GDM1 (cell line): ENCODE measurements around the gene NXPH4.

Experiments used
- DNase-seq: peaks from one replicate; lab custom pipeline; 2025; lab: John Stamatoyannopoulos, UW

Gene NXPH4

DNA sequence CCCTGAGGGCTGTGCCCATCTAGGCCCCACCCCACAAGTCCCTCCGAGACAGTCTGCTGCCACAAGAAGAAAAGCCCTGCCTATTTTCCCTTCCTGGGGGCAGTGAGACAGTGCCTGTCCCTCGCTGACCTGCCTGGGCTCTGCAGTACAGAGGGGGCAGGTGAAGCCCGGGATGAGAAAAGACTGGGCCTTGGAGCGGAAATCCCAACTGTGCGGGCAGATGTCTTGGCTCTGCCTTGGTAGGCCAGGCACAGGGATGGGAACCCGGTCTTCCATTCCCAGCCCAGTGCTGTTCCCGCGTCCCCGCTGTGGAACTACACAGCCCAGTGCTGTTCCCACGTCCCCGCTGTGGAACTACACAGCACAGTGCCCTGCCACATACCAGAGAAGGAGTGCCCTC, 12.8 kb upstream of the NXPH4 start:
- DNase-seq: no peak

DNA sequence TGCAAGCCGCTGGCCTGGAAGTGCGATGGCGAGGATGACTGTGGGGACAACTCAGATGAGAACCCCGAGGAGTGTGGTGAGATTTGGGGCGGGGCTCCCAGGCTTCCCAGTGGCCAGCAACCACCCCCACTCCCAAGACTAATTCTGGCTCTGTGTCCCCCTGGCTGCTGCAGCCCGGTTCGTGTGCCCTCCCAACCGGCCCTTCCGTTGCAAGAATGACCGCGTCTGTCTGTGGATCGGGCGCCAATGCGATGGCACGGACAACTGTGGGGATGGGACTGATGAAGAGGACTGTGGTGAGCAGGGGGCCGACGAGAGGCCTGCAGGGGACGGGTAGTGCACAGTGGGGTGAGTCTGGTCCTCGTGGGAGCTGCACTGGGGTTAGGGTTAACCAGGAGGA, 12.1 kb upstream of the NXPH4 start:
- no peak for DNase-seq

GRCh38 chr12:57205186-57205585, 11.4 kb upstream of the NXPH4 start:
- no peak for DNase-seq

DNA sequence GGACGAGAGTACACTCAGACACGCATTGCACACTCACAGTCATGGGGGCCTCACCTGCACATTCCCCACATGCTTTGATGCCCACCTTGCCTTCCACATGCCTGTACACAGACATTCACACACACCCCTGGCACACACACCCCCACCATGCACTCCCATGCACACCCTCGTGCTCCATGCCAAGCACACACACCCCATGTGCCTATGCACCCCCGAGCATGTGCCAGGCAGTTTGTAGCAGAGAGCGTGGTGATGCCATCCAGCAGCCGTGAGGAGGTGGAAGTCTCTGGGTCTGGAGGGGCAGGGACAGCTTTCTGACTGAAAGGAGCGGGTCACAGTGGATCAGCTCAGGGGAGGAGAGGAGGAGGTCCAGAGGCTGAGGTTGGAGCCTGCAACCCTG, 10.7 kb upstream of the NXPH4 start:
- no peak for DNase-seq

DNA sequence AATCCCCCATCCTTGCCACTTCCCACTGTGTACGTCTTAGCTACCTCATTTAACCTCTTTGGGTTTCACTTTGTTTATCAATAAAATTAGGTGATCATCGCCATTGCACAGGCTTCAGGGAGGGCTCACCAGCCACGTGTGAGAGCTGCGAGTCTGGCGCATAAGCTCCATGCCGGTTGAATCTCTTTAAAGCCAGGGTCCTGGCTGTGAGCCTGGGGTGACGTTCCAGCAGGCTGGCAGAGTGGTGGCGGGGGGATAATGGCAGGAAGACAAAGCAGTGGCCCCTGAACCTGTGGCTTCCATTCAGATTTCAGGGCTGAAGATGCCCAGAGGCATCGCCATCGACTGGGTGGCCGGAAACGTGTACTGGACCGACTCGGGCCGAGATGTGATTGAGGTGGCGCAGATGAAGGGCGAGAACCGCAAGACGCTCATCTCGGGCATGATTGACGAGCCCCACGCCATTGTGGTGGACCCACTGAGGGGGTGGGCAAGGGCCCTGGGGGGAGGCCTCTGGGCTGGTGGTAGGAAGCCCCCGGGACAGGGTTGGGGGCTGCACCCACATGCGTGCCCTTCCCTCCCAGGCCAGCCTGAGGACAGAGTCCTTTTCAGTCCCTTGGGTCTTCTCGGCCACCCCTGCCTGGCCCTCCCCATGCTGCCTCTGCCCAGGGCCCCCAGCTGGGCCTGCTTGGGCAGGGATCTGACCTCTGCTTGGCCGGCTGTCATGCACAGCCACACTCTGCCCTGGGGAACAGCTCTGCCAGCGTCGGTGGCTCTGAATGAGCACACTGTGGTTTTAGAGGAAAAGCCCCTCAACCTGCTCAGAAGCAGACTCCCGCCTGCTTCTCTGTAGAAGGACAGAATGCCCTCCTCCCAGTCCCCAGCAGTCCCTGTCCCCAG, 8.6 kb upstream of the NXPH4 start:
- DNase-seq: no peak

DNA sequence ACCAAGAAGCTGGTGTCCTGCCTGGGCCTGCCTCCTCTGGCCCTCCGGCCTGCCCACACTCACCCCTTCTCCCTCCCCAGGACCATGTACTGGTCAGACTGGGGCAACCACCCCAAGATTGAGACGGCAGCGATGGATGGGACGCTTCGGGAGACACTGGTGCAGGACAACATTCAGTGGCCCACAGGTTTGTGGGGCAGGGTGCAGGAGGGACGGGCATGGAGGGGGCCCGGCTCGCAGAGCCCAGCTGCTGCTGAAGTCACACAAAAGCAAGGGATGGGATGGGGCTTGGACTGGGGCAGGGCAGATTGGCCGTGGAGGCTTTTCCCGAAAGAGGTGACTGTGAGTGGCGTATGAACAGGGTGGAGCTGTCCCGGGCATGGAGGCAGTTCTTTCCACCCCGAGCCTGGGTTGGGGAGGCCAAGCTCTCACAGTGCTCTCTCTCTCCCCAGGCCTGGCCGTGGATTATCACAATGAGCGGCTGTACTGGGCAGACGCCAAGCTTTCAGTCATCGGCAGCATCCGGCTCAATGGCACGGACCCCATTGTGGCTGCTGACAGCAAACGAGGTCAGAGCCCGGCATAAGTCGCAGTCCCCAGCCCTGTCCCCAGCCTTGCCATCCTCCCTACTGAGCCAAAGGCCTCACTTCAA, 7.8 kb upstream of the NXPH4 start:
- DNase-seq: no peak

GRCh38 chr12:57209916-57210315, 6.7 kb upstream of the NXPH4 start:
- no peak for DNase-seq

GRCh38 chr12:57210461-57210860, 6.1 kb upstream of the NXPH4 start:
- no peak for DNase-seq

DNA sequence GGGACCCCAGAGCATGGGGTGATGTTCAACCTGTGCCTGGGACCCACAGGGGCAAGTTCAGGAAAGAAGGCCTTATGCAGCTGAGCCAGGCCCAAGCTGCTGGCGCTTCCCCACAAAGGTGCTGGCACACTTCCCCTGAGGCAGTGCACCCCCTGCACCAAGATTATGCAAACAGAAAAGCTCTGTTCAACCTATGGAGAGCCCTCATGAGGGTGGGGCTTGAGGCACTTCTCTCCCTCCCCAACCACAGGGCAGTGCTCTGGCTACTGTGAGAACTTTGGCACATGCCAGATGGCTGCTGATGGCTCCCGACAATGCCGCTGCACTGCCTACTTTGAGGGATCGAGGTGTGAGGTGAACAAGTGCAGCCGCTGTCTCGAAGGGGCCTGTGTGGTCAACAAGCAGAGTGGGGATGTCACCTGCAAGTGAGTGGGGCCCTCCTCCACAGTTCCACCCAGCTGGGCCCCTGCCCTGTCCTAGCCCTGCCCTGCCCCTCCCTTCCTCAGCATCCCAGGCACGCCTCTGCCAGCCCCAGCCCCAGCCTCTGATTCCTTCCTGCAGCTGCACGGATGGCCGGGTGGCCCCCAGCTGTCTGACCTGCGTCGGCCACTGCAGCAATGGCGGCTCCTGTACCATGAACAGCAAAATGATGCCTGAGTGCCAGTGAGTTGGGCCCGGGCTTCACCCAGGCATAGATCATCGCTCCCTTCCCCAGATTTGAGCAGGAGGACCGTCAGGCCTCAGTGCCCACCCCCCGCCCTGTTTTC, 5.5 kb upstream of the NXPH4 start:
- DNase-seq: no peak

GRCh38 chr12:57211791-57212700, 4.5 kb upstream of the NXPH4 start:
- no peak for DNase-seq

DNA sequence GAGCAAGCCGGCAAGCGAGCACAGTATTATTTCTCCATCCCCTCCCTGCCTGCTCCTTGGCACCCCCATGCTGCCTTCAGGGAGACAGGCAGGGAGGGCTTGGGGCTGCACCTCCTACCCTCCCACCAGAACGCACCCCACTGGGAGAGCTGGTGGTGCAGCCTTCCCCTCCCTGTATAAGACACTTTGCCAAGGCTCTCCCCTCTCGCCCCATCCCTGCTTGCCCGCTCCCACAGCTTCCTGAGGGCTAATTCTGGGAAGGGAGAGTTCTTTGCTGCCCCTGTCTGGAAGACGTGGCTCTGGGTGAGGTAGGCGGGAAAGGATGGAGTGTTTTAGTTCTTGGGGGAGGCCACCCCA, 3.9 kb upstream of the NXPH4 start:
- no peak for DNase-seq

DNA sequence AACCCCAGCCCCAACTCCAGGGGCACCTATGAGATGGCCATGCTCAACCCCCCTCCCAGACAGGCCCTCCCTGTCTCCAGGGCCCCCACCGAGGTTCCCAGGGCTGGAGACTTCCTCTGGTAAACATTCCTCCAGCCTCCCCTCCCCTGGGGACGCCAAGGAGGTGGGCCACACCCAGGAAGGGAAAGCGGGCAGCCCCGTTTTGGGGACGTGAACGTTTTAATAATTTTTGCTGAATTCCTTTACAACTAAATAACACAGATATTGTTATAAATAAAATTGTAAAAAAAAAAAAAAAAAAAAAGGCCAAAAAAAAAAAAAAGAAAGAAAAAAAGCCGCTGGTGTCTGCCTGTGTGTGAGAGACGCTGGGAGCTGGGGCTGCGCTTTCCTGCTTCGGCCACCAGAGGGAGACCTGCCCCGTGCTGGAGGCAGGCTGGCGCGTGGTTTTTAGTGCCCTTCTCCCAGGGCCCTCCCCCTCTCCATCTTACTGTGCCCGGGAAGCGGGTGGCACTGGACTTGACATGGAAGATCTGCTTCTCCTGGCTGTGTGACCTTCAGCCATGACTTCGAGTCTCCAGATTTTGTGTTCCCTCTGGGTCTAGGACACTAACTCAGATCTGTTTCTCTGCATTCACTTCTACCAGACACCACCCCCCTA, 3.4 kb upstream of the NXPH4 start:
- DNase-seq: peak; percentile 70

DNA sequence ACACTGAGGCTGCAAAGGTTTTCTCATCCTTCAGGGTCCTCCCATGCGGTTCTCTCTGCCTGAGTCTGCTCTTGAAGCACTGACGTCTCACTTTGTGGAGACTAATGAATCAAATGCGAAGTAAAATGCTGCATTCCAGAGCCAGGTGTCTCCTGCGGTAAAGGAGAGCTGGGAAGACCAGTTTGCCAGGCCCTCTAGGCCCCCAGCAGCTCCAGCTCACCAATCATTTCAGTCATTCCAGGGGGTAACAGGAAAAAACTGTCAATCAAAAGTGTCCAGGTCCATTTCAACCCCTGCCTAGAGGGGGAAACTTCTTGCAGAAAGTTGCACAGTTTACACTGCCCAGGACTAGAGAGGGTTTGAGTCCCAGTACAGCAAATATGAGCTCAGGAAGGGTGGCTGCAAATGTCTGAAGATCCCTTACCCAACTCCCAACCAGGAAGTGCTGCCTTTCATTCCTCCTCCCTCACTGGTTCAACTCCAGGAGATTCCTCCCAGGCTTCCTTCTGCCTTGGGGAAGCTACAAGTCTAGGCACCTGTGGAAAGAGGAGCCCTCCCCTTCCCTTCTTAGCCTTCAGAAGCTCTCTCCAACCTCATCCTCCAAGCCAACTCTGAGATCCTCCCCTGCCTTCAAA, 2.7 kb upstream of the NXPH4 start:
- no peak for DNase-seq

GRCh38 chr12:57214398-57214781, 2.2 kb upstream of the NXPH4 start:
- DNase-seq: peak; percentile 52

- no peak for DNase-seq
Observed at GRCh38 chr12:57215065-57215464, 1.5 kb upstream of the NXPH4 start.

DNA sequence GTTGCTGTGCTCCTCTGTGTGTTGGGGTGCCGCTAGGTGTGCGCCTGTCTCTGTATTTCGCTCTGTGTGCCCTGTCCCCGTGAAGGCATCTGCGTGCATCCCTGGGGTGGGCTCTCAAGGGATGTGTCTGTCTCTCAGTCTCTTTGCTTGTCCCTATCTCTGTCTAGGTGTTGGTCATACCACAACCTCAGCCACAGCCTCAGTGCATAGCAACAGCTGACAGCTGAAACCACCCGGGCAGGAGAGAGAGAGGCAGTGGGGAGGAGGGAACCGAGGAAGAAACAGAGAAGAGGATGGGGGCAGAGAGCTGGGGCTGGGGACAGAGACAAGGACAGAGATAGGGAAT, 953 bp upstream of the NXPH4 start:
- DNase-seq: no peak

GRCh38 chr12:57216921-57217879, 606 bp downstream of the NXPH4 start:
- DNase-seq: no peak

DNA sequence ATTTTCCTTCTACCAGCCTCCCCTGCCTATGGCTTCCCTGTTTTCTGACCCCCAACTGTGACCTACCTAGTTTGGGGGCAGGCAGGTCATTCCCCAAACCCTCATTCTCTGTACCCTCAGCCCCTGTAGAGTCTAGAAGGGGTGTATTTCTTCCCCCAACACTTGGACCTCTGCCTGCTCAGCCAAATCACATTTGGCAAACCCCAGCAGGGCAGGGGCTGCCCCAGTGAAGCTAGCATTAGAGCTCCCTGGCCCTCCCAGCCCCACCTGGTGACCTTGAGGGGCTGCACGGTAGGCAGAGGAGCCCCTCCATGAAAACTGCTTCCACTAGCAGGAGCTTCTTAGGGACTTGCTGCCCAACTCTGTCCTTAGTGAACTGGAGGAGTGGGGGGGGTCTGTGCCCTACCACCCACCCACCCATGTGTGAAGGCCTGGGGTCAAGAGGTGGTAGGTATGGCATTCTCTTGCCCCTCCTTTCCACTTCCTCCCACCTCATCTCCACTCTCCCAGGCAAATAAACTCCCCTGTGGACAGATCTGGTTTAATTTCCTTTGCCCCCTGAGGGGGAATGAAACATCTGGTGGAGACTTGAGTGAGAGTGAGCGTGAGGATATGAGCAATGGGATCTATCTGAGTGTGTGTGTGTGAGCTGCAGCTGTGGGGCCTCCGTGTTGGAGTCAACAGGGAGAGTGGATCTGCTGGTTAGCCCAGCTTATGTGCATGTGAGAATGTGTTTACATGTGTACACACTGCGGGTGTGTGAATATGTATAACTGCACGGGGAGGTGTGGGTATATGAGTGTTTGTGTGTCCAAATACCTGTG, 1.6 kb downstream of the NXPH4 start:
- DNase-seq: no peak
